HL-60 (cell line): ENCODE measurements around the gene DLX1.
A peak's percentile ranks its signal among the peaks of the same experiment; 100 is the strongest.

Experiments used
- DNase-seq, 2 experiments: peaks; one replicate each; pipeline ENCODE4 v3.0.0-alpha.2; 2010 to 2020; ENCODE audit warnings: low read depth in 1 of 2, low spot score in 1 of 2
- H3K27ac ChIP-seq: fragments of 250-450 bp; sonication (Bioruptor Pico); replicated peaks from 2 replicates; pipeline ENCODE4 v1.5.1; 2020; ENCODE audit warnings: mild to moderate bottlenecking, moderate library complexity
- H3K27me3 ChIP-seq: fragments of 250-450 bp; sonication (Bioruptor Pico); 2 replicates; pipeline ENCODE4 v1.5.1; 2021; ENCODE audit warnings: mild to moderate bottlenecking, moderate library complexity; ENCODE audit not compliant: insufficient read depth, poor library complexity, severe bottlenecking
- H3K4me3 ChIP-seq: replicated peaks from 2 replicates; pipeline ENCODE4 v1.5.1; 2011; ENCODE audit warnings: mild to moderate bottlenecking, control low read depth, low read length; ENCODE audit not compliant: insufficient read depth
- GABPA ChIP-seq: IDR thresholded peaks from 2 replicates; pipeline ENCODE4 v1.6.1; 2012; ENCODE audit warnings: low read depth
- POLR2AphosphoS5 ChIP-seq: IDR thresholded peaks from 2 replicates; pipeline ENCODE4 v1.6.1; 2012; ENCODE audit warnings: low read depth
- REST ChIP-seq: IDR thresholded peaks from 2 replicates; pipeline ENCODE4 v1.6.1; 2012; ENCODE audit warnings: low read depth; ENCODE audit not compliant: insufficient replicate concordance
- SPI1 ChIP-seq: IDR thresholded peaks from 2 replicates; pipeline ENCODE4 v1.6.1; 2012; ENCODE audit warnings: low read depth, mild to moderate bottlenecking, borderline replicate concordance
- TF ChIP-seq, protein P1 (sequence below): IDR thresholded peaks from one replicate; pipeline ENCODE4 v1.5.1; 2011; ENCODE audit warnings: low read length, control low read depth, inconsistent platforms; ENCODE audit not compliant: insufficient read depth

DLX1 gene

DNA sequence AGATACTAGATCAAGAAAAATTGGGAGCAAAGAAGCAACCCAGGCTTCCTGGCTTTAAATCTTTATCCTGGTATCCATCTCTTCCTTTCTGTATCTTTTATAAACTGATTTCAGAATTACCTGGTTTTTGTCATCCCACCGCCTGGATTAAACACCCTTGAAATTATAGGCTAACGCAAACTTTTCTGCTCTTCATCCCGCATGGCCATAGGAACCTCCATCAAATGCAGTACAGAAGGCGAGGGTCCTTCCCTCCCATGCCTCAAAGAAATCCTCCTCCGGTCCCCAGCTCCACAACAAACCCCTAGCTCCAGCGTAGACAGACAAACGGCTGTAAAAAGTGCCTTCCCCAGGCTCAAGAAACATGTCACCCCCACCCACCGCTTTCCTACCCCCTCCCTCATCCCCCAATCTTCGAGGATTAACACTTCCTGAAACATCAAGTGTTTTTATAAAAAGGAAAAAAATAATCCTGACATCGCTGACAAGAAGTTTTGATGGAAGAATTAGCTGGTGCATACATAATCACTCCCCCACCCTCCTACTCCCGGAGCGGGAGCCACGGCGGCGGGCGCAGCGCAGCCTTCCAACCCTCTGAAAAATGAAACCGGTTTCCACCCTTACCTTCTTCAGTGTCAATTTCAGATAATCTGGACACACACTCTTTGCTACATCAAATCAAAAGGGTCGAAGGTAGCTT is 7.6 kb downstream of the DLX1 start:
- Histone ChIP-seq H3K27ac (no peak overlapping the region), H3K4me3 (no peak overlapping the region), H3K27me3 (peaks cover 85% of the 10 kb centered on the region)
- no peak for TF ChIP-seq REST
- no peak for TF ChIP-seq POLR2AphosphoS5
- no peak for TF ChIP-seq SPI1
- TF ChIP-seq GABPA = no peak
- TF ChIP-seq, protein P1, sequence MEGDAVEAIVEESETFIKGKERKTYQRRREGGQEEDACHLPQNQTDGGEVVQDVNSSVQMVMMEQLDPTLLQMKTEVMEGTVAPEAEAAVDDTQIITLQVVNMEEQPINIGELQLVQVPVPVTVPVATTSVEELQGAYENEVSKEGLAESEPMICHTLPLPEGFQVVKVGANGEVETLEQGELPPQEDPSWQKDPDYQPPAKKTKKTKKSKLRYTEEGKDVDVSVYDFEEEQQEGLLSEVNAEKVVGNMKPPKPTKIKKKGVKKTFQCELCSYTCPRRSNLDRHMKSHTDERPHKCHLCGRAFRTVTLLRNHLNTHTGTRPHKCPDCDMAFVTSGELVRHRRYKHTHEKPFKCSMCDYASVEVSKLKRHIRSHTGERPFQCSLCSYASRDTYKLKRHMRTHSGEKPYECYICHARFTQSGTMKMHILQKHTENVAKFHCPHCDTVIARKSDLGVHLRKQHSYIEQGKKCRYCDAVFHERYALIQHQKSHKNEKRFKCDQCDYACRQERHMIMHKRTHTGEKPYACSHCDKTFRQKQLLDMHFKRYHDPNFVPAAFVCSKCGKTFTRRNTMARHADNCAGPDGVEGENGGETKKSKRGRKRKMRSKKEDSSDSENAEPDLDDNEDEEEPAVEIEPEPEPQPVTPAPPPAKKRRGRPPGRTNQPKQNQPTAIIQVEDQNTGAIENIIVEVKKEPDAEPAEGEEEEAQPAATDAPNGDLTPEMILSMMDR = no peak
- no peak for DNase-seq

DNA sequence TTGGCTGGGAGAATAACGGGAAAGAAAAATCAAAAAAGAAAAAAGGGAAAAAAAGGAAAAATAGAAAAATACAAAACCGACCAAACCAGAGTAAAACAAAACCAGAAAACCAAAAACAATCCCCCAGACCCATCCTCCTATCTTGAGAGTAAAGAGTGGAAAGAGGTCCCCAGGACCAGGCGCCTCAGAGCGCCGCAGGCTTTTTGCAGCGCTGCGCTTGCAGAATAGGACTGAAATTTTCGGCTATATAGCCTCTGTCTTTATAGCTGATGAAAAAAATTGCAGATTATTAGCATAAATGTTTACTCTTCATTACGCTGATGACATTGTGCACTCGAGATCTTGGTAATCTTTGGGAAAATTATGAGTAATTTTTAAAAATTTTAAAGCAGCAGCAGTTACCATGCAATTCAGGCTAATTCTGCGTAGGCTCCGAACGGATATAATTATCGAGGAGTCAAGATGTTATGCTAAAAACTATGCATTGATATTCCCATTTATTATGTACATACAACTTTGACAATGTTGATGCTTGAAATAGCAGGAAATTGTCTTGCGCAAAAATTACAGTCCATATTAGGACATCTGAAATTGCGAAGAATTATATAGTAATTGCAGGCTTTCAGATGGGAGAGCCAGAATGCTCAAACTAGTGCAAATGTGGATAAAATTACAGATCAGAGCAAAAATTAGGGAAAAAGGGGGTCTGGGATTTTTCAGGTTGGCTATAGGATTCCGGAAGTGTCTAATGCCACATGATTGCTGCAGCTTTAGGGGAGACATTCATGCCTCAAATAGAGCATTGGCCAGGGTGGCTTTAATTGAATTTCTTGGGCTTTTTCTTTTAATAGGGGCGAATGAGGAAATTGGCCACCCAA is 8.3 kb downstream of the DLX1 start:
- no peak overlapping the region for H3K27ac ChIP-seq
- TF ChIP-seq REST (no peak), POLR2AphosphoS5 (no peak), SPI1 (no peak), GABPA (no peak)
- TF ChIP-seq, protein P1 = no peak
- H3K4me3 ChIP-seq = peak overlapping the region; percentile 68
- peaks cover 85% of the 10 kb centered on the region for H3K27me3 ChIP-seq
- DNase-seq = no peak

- H3K4me3 ChIP-seq = peak overlapping the region; percentile 68
- DNase-seq = no peak
- peaks cover 86% of the 10 kb centered on the region for H3K27me3 ChIP-seq
- no peak overlapping the region for H3K27ac ChIP-seq
- TF ChIP-seq SPI1 (no peak), POLR2AphosphoS5 (no peak), GABPA (no peak), REST (no peak)
- TF ChIP-seq, protein P1 = no peak
These were observed 9.2 kb downstream of the DLX1 start for GRCh38 chr2:172094294-172095145.
